ENCODE measurements around the gene CSRNP3.

CSRNP3 gene

GRCh38 chr2:165621086-165621560 is 151.6 kb downstream of the CSRNP3 start:
- no peaks in the 10 kb centered on the region for H3K27me3 Mint-ChIP-seq (ENCODE audit: low read depth, poor library complexity)

GRCh38 chr2:165623161-165623560 is 153.7 kb downstream of the CSRNP3 start:
- H3K36me3 Mint-ChIP-seq (ENCODE audit: low read depth) = peaks cover 17% of the 10 kb centered on the region
- no peak overlapping the region for H3K27ac Mint-ChIP-seq
- TF ChIP-seq CTCF (IDR thresholded peaks at IDR 0.05) = no peak
- no peak overlapping the region for H3K4me3 Mint-ChIP-seq
- no peaks in the 10 kb centered on the region for H3K27me3 Mint-ChIP-seq (ENCODE audit: low read depth, poor library complexity)
- H3K4me1 Mint-ChIP-seq = peaks cover 54% of the 10 kb centered on the region
- peaks cover 3% of the 10 kb centered on the region for H3K9me3 Mint-ChIP-seq
- no peak for DNase-seq

More at GRCh38 chr2:165621086-165621560, 151.6 kb downstream of the CSRNP3 start:
- Mint-ChIP-seq H3K9me3 (peaks cover 17% of the 10 kb centered on the region), H3K27ac (peak overlapping the region; percentile 79), H3K4me1 (peaks cover 65% of the 10 kb centered on the region), H3K36me3 (ENCODE audit: low read depth) (peaks cover 32% of the 10 kb centered on the region), H3K4me3 (peak overlapping the region; percentile 3)
- DNase-seq = no peak
- no peak for TF ChIP-seq CTCF (IDR thresholded peaks at IDR 0.05)

- peak overlapping the region; percentile 47 for H3K4me3 Mint-ChIP-seq
- H3K27ac Mint-ChIP-seq = peak overlapping the region; percentile 97
- peaks cover 48% of the 10 kb centered on the region for H3K4me1 Mint-ChIP-seq
- H3K9me3 Mint-ChIP-seq = peaks cover 3% of the 10 kb centered on the region
- TF ChIP-seq CTCF (IDR thresholded peaks at IDR 0.05) = no peak
- peaks cover 18% of the 10 kb centered on the region for H3K36me3 Mint-ChIP-seq (ENCODE audit: low read depth)
- DNase-seq = no peak
- H3K27me3 Mint-ChIP-seq (ENCODE audit: low read depth, poor library complexity) = no peaks in the 10 kb centered on the region
These were observed 154.4 kb downstream of the CSRNP3 start for GRCh38 chr2:165623783-165624469.

- Mint-ChIP-seq H3K9me3 (peaks cover 3% of the 10 kb centered on the region), H3K27me3 (ENCODE audit: low read depth, poor library complexity) (no peaks in the 10 kb centered on the region), H3K36me3 (ENCODE audit: low read depth) (peaks cover 22% of the 10 kb centered on the region), H3K4me1 (peaks cover 48% of the 10 kb centered on the region), H3K4me3 (peak overlapping the region; percentile 47), H3K27ac (peak overlapping the region; percentile 97)
- no peak for DNase-seq
- no peak for TF ChIP-seq CTCF (IDR thresholded peaks at IDR 0.05)
These were observed 154.9 kb downstream of the CSRNP3 start for GRCh38 chr2:165624470-165624800.

- Mint-ChIP-seq H3K9me3 (peaks cover 1% of the 10 kb centered on the region), H3K27ac (no peak overlapping the region), H3K4me1 (peaks cover 49% of the 10 kb centered on the region), H3K4me3 (no peak overlapping the region), H3K27me3 (ENCODE audit: low read depth, poor library complexity) (no peaks in the 10 kb centered on the region), H3K36me3 (ENCODE audit: low read depth) (peaks cover 9% of the 10 kb centered on the region)
- TF ChIP-seq CTCF (IDR thresholded peaks at IDR 0.05) = no peak
- no peak for DNase-seq
These were observed 158.0 kb downstream of the CSRNP3 start for GRCh38 chr2:165627470-165627869.

- no peaks in the 10 kb centered on the region for H3K9me3 Mint-ChIP-seq
- no peak for TF ChIP-seq CTCF (IDR thresholded peaks at IDR 0.05)
- no peak overlapping the region for H3K4me3 Mint-ChIP-seq
- peaks cover 55% of the 10 kb centered on the region for H3K4me1 Mint-ChIP-seq
- peak overlapping the region; percentile 97 for H3K27ac Mint-ChIP-seq
- no peak for DNase-seq
- peaks cover 13% of the 10 kb centered on the region for H3K36me3 Mint-ChIP-seq (ENCODE audit: low read depth)
- H3K27me3 Mint-ChIP-seq (ENCODE audit: low read depth, poor library complexity) = no peaks in the 10 kb centered on the region
These were observed 160.3 kb downstream of the CSRNP3 start for GRCh38 chr2:165629776-165630175.

All from nephron progenitor cell (in vitro differentiated cells).